BLaER1 (cell line): ENCODE measurements around the gene NAGK.
A peak's percentile ranks its signal among the peaks of the same experiment; 100 is the strongest.

Experiments
- H3K27ac ChIP-seq: shearing (Covaris generic); formaldehyde crosslinking; 2 replicates; pipeline ENCODE4 v1.8.1; 2022
- H3K27me3 ChIP-seq: shearing (Covaris generic); formaldehyde crosslinking; 2 replicates; pipeline ENCODE4 v1.8.1; 2022
- H3K36me3 ChIP-seq: shearing (Covaris generic); formaldehyde crosslinking; 2 replicates; pipeline ENCODE4 v1.8.1; 2022
- H3K4me1 ChIP-seq: shearing (Covaris generic); formaldehyde crosslinking; 2 replicates; pipeline ENCODE4 v1.8.1; 2022
- H3K4me2 ChIP-seq: shearing (Covaris generic); formaldehyde crosslinking; 2 replicates; pipeline ENCODE4 v1.8.1; 2022
- H3K4me3 ChIP-seq: shearing (Covaris generic); formaldehyde crosslinking; 2 replicates; pipeline ENCODE4 v1.8.1; 2022
- H3K9ac ChIP-seq: shearing (Covaris generic); formaldehyde crosslinking; 2 replicates; pipeline ENCODE4 v1.8.1; 2022
- H3K9me3 ChIP-seq: shearing (Covaris generic); formaldehyde crosslinking; 2 replicates; pipeline ENCODE4 v1.8.1; 2022
- H4K20me1 ChIP-seq: shearing (Covaris generic); formaldehyde crosslinking; 2 replicates; pipeline ENCODE4 v1.8.1; 2022
- Cebpa-rat ChIP-seq: shearing (Covaris generic); IDR thresholded peaks from 2 replicates; pipeline ENCODE4 v1.8.1; 2022

Gene NAGK

DNA sequence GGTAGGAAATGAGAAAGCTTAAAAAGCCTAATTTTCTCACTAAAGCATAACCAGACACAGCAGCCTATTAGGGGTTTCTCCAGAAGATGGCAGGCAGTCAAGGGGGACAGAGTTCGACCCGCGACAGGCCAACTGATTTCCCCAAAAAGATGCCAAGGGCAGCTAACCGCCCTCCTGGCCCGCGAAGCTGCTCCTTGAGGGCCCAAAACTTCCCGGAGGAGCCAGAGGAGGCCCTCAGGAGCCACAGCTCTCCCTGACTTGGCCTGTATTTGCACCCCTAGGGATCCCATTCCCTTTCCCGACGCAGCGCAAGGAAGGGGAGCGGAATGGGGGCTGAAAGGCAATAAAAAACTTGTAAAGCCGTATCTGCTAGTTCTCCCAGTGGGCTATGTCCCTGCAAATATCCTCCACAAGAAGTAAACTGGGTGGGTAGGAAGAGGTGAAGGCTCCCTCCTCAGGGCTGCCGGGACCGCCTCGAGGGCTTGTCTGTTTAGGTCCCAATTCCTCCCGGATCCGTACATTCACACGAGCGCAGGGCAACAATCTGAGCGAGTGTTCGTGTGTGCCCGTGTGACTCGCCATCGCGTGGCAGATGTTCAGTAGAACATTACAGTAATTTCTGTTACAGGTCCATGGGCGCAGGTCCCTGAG is 756 bp upstream of the NAGK start:
- Histone ChIP-seq H3K27ac (peak overlapping the region; percentile 78), H3K27me3 (no peaks in the 10 kb centered on the region), H3K36me3 (peaks cover 4% of the 10 kb centered on the region; the same call in 1 of the 2 replicates), H3K4me2 (peak overlapping the region; percentile 100), H4K20me1 (peaks cover 7% of the 10 kb centered on the region; the same call in 1 of the 2 replicates), H3K9ac (peak overlapping the region; percentile 87), H3K9me3 (no peaks in the 10 kb centered on the region), H3K4me1 (peaks cover 66% of the 10 kb centered on the region), H3K4me3 (peak overlapping the region; percentile 94)
- TF ChIP-seq Cebpa-rat, result no peak

GRCh38 chr2:71069376-71069775 is 928 bp downstream of the NAGK start:
- Histone ChIP-seq H3K27ac (peak overlapping the region; percentile 78; the same call in 1 of the 2 replicates), H4K20me1 (peaks cover 7% of the 10 kb centered on the region; the same call in 1 of the 2 replicates), H3K4me2 (peak overlapping the region; percentile 100), H3K4me1 (peaks cover 67% of the 10 kb centered on the region), H3K9me3 (no peaks in the 10 kb centered on the region), H3K36me3 (peaks cover 19% of the 10 kb centered on the region), H3K9ac (peak overlapping the region; percentile 87), H3K27me3 (no peaks in the 10 kb centered on the region), H3K4me3 (peak overlapping the region; percentile 94)
- no peak for TF ChIP-seq Cebpa-rat

DNA sequence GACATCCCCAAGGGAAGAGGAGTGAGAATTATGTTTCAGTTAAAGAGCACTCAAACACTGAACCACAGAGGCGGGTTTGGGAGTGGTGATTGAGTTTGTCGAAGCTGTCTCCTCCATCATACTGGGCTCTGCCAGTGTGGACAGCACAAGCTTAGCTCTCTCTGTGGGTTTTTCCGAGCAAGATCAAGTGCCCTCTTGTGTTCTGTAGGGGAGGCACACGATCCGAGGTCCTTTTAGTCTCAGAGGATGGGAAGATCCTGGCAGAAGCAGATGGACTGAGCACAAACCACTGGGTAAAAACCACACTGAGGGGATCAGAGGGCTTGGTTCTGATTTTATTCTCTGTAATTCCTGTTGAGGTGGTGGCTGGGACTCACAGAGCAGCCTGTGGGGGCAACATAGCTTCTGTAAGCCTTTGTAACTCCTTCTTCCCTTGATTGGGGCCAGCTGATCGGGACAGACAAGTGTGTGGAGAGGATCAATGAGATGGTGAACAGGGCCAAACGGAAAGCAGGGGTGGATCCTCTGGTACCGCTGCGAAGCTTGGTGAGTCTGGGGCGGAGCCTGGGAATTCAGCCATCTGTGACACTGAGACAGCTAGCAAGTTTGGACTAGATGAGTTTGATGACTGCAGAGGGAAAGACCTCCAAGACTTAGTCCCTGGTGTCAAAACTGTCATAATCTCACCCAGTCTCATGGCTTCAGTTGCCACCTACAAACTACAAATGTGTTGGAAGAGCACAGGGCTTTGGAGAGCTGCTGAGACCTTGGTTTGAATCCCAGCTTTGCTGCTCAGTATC is 2.0 kb downstream of the NAGK start:
- Histone ChIP-seq H3K27me3 (no peaks in the 10 kb centered on the region), H3K4me1 (peaks cover 56% of the 10 kb centered on the region), H4K20me1 (peaks cover 7% of the 10 kb centered on the region; the same call in 1 of the 2 replicates), H3K9ac (peak overlapping the region; percentile 53), H3K27ac (0 out of 2 replicates have a peak overlapping the region, but pooled peaks have one; percentile 80), H3K4me3 (peak overlapping the region; percentile 36; the same call in 1 of the 2 replicates), H3K36me3 (peaks cover 30% of the 10 kb centered on the region), H3K9me3 (no peaks in the 10 kb centered on the region), H3K4me2 (peak overlapping the region; percentile 100)
- TF ChIP-seq Cebpa-rat, result no peak

GRCh38 chr2:71071681-71072398 is 3.4 kb downstream of the NAGK start:
- no peak for TF ChIP-seq Cebpa-rat
- Histone ChIP-seq H3K9me3 (no peaks in the 10 kb centered on the region), H3K36me3 (peaks cover 44% of the 10 kb centered on the region), H3K4me1 (peaks cover 51% of the 10 kb centered on the region), H3K27ac (peak overlapping the region; percentile 80), H3K4me3 (peak overlapping the region; percentile 36; the same call in 1 of the 2 replicates), H3K4me2 (peak overlapping the region; percentile 100), H4K20me1 (peaks cover 16% of the 10 kb centered on the region), H3K27me3 (no peaks in the 10 kb centered on the region), H3K9ac (peak overlapping the region; percentile 53)

- Histone ChIP-seq H3K27ac (peak overlapping the region; percentile 80), H3K36me3 (peaks cover 50% of the 10 kb centered on the region), H3K4me1 (peaks cover 47% of the 10 kb centered on the region), H3K4me2 (peak overlapping the region; percentile 100), H3K4me3 (peak overlapping the region; percentile 36; the same call in 1 of the 2 replicates), H3K9ac (peak overlapping the region; percentile 52), H3K27me3 (no peaks in the 10 kb centered on the region), H3K9me3 (no peaks in the 10 kb centered on the region), H4K20me1 (peaks cover 16% of the 10 kb centered on the region)
- no peak for TF ChIP-seq Cebpa-rat
Measured at GRCh38 chr2:71072492-71072891, 4.0 kb downstream of the NAGK start.

DNA sequence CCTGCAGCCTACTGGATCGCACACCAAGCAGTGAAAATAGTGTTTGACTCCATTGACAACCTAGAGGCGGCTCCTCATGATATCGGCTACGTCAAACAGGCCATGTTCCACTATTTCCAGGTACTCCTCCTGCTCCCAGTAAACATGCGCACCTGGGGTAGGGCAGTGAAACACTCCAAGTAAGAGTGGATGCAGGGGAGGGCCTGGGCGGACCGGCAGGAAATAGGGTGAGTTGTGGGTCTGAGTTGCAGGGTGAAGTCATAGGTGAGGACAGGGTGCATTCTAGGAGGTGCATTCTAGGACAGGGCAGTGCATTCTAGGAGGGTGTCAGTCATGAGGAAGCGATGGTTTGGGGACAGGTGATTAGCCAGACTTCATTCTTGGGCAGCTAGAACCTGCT is 5.0 kb downstream of the NAGK start:
- no peak overlapping the region for H3K27ac ChIP-seq
- H3K36me3 ChIP-seq, result peaks cover 60% of the 10 kb centered on the region
- no peak overlapping the region for H3K4me2 ChIP-seq
- peaks cover 16% of the 10 kb centered on the region for H4K20me1 ChIP-seq
- no peaks in the 10 kb centered on the region for H3K27me3 ChIP-seq
- TF ChIP-seq Cebpa-rat, result no peak
- no peak overlapping the region for H3K4me3 ChIP-seq
- no peaks in the 10 kb centered on the region for H3K9me3 ChIP-seq
- H3K9ac ChIP-seq, result no peak overlapping the region
- peaks cover 42% of the 10 kb centered on the region for H3K4me1 ChIP-seq

DNA sequence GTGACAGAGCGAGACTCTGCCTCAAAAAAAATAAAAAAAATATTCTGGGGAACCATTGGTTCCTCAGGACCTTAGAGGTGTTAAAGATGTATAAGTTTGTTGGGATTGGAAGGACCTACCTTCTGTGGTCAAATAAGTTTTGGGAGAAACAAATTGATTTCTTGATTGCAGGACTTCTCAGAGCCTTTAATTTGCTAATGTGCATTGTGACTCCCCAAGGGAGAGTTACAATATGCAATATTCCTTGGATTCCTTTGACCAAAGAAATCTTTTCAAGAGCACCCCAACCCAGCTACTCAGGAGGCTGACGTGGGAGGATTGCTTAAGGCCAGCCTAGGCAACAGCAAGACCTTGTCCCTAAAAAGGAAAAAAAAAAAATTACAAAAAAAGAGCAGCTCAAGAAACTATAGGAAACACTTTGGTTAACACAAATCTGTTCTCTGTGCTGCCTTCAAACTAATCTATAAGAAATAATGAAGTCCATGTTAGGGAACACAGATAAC is 6.5 kb downstream of the NAGK start:
- H3K9ac ChIP-seq, result no peak overlapping the region
- no peak for TF ChIP-seq Cebpa-rat
- no peak overlapping the region for H3K27ac ChIP-seq
- no peak overlapping the region for H3K4me3 ChIP-seq
- no peaks in the 10 kb centered on the region for H3K27me3 ChIP-seq
- H3K9me3 ChIP-seq, result no peaks in the 10 kb centered on the region
- H3K36me3 ChIP-seq, result peaks cover 75% of the 10 kb centered on the region
- peaks cover 9% of the 10 kb centered on the region; the same call in 1 of the 2 replicates for H4K20me1 ChIP-seq
- H3K4me1 ChIP-seq, result peaks cover 30% of the 10 kb centered on the region
- no peak overlapping the region for H3K4me2 ChIP-seq

- Histone ChIP-seq H4K20me1 (peaks cover 9% of the 10 kb centered on the region; the same call in 1 of the 2 replicates), H3K9me3 (no peaks in the 10 kb centered on the region), H3K36me3 (peaks cover 65% of the 10 kb centered on the region), H3K4me2 (no peak overlapping the region), H3K4me1 (no peaks in the 10 kb centered on the region), H3K27ac (no peak overlapping the region), H3K27me3 (no peaks in the 10 kb centered on the region), H3K4me3 (no peak overlapping the region), H3K9ac (no peak overlapping the region)
- no peak for TF ChIP-seq Cebpa-rat
Measured at GRCh38 chr2:71078624-71079023, 10.2 kb downstream of the NAGK start.
